GM19395 (cell line): Measurements from ENCODE around the gene LCE2B.
"Not testable (repeated sequence)": the region's sequence is repeated elsewhere in the genome, so short reads cannot be mapped to it uniquely, and the experiment has no call there.

Experiments used
- ATAC-seq: cut with Tn5 transposase; IDR thresholded peaks from one replicate; pipeline ENCODE4 v1.9.1; 2021; ENCODE audit warnings: mild to moderate bottlenecking, moderate library complexity; ENCODE audit not compliant: unreplicated experiment

LCE2B gene, protein sequence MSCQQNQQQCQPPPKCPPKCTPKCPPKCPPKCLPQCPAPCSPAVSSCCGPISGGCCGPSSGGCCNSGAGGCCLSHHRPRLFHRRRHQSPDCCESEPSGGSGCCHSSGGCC

GRCh38 chr1:152685823-152686222, at the start of gene LCE2B:
LCE2B (plus strand) TSS chr1:152686123; CDS start chr1:152686844, 721 bp downstream.
- ATAC-seq, result not testable (repeated sequence)

DNA sequence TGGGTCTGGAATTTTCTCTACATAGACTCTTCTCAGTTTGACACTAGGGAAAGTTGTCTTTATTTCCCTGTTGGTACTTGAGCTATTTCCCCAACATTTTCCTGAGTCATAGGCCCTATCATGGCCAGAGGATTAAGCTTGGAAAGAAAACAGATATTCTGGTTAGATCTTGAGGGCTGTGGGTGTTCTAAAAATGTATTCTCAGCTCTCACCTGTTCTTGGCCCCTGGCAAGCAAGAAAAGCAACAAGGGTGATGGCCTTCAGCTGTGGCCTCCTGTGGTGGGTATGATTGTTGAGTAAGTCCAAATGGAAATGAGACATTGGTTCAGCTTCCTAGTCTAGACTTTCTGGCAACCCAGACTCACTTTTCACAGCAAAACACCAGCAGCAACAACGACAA, 45.6 kb upstream of the LCE2B start:
- ATAC-seq, result no peak

DNA sequence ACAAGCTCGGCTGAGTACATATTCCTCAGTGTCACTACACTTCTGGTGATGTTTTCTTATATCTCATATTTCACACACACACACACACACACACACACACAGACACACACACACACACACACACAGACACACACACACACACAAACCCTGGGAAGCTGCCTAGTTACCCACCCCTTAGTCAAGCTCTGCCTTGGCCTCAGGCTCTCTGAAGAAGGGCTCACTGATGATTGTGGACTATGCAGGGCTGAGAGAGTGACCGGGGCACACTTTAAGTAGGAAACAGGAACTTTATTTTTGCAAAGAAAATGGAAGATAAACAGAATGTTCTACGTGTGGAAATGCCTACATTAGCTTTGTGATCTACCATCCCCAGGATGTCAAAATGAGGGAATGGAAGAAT, 42.0 kb upstream of the LCE2B start:
- ATAC-seq, result no peak

GRCh38 chr1:152645146-152645545, 40.8 kb upstream of the LCE2B start:
- ATAC-seq, result no peak

GRCh38 chr1:152646656-152647055, 39.3 kb upstream of the LCE2B start:
- ATAC-seq, result no peak

DNA sequence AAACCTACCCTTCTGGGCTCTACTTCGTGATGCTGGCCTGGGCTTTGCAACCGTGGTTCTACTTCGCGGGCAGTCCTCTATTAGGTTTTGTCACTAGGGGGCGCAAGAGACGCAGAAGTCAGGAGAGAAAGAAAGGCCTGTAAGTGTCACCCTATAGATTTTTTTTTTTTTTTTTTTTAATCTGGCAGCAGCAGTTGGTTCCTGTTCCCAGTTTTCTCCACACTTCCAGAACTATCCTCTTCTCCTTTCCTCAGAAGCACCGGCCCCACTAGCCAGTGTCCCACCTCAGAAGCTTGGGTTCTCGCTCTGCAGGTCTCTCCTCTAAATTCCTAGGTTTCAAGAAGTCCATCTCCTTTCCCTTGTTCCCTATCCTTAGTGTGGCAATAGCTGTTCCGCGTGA, 31.8 kb upstream of the LCE2B start:
- no peak for ATAC-seq

DNA sequence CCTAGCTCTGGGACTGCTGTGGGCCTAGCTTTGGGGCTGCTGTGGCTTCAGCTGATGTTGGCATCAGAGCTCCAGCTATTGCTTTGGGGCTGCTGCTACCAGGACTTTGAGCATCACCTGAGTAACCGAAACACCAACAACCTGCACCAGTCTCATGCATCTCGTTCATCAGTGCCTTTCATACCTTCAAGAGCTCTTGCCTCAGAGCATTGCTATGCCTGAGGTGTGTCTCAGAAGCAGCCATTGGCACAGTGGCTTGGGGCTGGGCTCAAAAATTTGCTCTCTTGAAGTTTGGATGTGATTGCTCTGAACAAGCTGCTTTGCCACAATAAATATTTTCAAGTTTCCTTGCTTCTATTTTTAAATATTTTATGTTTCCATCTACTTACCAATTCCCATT, 29.5 kb upstream of the LCE2B start:
- ATAC-seq, result no peak

DNA sequence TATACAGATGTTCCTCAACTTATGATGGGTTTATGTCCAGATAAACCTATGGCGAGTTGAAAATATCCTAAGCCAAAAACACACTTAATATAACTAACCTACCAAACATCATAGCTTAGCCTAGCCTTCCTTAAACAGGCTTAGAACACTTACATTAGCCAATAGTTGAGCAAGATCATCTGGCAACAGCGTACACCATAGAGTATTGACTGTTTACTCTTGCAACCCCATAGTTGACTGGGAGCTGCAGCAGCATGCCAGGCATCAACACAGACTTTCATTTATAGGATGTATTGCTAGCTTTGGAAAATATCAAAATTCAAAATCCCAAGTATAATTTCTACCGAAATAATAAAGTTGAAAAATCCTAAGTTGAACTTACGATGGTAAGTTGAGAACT, 28.2 kb upstream of the LCE2B start:
- ATAC-seq, result no peak

- ATAC-seq, result no peak
Observed at GRCh38 chr1:152658649-152659048, 27.3 kb upstream of the LCE2B start.

- ATAC-seq, result no peak
Observed at GRCh38 chr1:152663098-152663497, 22.8 kb upstream of the LCE2B start, which contains the start of gene LCE2D. LCE2D (plus strand) TSS chr1:152663380; CDS start chr1:152664106, 726 bp downstream.

- not testable (repeated sequence) for ATAC-seq
Observed at GRCh38 chr1:152666171-152666570, 19.8 kb upstream of the LCE2B start.

- ATAC-seq, result no peak
Observed at GRCh38 chr1:152667648-152668047, 18.3 kb upstream of the LCE2B start.

DNA sequence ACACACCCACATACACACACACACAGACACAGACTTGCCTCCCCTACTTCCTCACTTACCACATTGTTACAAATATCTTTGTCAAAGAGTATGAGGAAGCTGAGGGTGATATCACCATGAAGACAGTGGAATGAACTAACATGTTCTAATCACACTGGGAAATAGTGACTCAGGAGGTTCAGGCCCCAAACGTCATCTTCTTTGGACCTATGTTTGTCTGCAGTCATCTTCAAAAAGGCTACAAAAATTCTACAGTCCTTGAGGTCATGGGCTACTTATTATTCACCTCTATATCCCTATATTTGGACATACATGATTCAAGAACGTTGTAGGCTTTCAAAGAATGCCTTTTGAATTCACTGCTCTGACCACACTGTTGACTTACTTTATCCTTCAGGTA, 12.9 kb upstream of the LCE2B start:
- ATAC-seq, result no peak

DNA sequence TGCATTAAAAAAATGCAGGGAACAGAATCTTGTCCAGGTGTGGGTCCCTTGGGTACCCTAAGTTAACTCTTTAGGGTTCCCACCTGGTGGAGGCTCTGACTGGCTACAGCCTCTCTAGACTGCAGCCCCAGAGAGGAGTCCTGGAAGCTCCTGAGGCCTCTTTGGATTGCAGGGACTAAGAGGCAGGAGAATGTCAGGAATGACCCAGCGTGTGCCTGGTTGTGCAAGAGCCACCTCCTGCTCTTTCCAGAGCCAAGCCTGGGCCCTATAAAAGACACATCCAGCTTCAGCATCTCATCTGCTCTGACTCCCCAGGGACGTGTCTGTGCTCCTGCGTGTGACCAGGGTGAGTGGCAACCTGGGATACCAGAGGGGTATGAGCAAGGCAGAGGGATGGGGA, 10.9 kb upstream of the LCE2B start, which contains the start of gene LCE2C:
TSS of gene LCE2C (plus strand) at position 297 of the 400 bp plus-strand sequence. CDS start 737 bp downstream, outside the sequence.
- ATAC-seq, result not testable (repeated sequence)

DNA sequence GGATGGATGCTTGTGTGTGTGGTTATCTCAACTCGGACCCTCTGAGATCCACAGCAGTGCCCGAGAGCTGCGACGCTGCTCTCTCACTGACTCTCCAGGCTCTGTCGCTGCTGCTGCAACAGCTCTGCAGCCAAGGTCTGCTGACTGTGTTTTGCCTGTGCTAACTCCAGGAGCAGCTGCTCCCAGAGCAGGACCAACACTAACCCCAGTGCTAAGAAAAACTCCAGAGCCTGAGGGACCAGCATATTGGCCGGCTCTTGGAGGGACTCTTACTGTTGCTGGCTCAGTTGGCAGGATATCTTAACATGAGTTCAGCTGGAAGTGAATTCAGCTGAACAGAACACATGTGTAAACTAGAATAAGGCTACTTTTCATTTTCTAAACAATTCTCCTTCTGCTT, 6.5 kb upstream of the LCE2B start:
- no peak for ATAC-seq

GRCh38 chr1:152681616-152682015, 4.3 kb upstream of the LCE2B start:
- ATAC-seq, result no peak

DNA sequence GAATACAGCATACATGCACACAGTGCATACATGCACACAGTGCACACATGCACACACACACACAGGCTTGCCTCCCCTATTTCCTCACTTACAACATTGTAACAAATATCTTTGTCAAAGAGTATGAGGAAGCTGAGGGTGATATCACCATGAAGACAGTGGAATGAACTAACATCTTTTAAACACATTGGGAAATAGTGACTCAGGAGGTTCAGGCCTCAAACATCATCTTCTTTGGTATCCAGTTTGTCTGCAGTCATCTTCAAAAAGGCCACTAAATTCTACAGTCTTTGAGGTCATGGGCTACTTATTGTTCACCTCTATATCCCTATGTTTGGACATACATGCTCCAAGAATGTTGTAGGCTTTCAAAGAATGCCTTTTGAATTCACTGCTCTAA, 2.1 kb upstream of the LCE2B start:
- no peak for ATAC-seq

DNA sequence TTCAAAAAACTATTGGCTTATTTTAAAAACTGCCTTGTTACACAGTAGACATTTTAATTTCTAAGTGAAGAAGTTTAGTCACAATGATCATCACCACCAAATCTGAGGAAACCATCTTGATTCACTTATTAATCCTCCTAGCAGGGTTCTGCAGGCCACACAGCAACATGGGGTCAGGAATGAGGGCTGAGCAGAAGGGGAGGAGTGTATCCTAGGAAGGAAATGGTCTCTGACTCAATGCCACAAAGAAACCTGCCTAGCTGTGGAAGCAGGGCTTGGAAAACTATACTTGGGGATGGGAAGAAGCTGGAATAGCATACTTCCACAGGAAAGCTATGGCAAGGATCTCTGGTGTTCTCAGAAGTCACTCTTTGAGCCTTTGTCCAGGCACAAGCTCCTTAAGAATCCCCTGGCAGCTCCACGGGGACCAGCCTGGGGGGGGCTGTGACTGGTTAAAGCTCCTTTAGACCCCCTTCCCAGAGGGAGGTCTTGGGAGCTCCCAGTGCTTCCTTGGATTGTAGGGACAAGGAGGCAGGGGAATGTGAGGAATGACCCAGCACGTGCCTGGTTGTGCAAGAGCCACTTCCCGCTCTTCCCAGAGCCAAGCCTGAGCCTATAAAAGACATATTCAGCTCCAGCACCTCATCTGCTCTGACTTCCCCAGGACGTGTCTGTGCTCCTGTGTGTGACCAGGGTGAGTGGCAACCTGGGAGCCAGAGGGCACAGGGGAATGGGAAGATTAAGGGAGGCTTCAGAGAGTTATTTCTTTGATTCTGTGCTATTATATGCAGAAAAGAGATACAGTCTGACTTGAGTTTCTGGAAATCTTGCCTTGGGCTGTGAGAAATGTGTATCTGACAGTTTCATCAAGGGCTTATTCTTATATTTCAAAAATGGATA, 12.0 kb downstream of the LCE2B start, which contains the start of gene LCE2A:
TSS of gene LCE2A (plus strand) at position 645 of the 900 bp plus-strand sequence. CDS start 557 bp downstream, outside the sequence.
- ATAC-seq, result no peak

- ATAC-seq, result no peak
Observed at GRCh38 chr1:152699746-152700145, 13.8 kb downstream of the LCE2B start.

DNA sequence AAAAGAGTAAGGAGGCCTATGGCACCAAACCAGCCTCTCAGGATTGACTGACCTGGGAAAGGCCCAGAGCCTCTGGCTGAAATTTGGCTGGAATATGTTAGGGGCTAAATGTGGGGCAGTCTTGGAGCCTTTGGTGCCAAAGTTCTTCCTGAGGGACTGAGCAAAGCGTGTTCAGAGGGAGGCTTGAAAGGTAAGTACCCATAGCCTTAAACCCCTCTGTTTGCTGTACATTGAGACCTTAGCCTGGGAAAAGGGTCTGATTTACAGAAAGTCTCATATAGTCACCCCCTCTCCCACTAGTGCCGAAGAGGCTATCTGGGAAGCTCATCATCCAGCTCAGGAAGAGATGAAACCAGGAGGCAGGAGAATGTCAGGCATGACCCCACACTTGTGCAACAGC, 21.9 kb downstream of the LCE2B start, which contains the start of gene LCE4A:
TSS of gene LCE4A (plus strand) at position 301 of the 400 bp plus-strand sequence. CDS start 916 bp downstream, outside the sequence.
- no peak for ATAC-seq

- no peak for ATAC-seq
Observed at GRCh38 chr1:152718238-152718637, 32.3 kb downstream of the LCE2B start.

GRCh38 chr1:152725261-152725660, 39.3 kb downstream of the LCE2B start:
- ATAC-seq, result no peak
